Omental fat pad (tissue), 4 donors: ENCODE results near the gene STAT1. TPM values are rescaled to one million over a fixed set of nuclear protein-coding genes. Genes with fewer than 3 reads are reported as not detected.

ENCODE experiments used
- ATAC-seq: fragments of 150-250 bp; one replicate; pipeline ENCODE4 v1.9.1; 2016; ENCODE audit warnings: mild to moderate bottlenecking, moderate library complexity; ENCODE audit not compliant: low FRiP score
- DNase-seq: peaks from one replicate; pipeline ENCODE4 v3.0.0-alpha.2; 2019; ENCODE audit warnings: low spot score
- total RNA-seq, 4 donors: library from RNA; depleted of rRNA; stranded (reverse); fragments of >200 nt; gene quantifications; one replicate each; pipeline ENCODE4 v1.1.0, GENCODE V29; 2016
- TF ChIP-seq, protein P1 (sequence below), 3 donors: fragments of 450-650 bp; IDR thresholded peaks; one replicate each; pipeline ENCODE4 v1.5.1; 2016 to 2017; ENCODE audit warnings: antibody characterized with exemption in 3 of 3, mild to moderate bottlenecking in 3 of 3, moderate library complexity in 2 of 3

STAT1 gene
- total RNA-seq, 4 donors from 2014 or later = 63.5 to 161 (median 95.1) TPM

DNA sequence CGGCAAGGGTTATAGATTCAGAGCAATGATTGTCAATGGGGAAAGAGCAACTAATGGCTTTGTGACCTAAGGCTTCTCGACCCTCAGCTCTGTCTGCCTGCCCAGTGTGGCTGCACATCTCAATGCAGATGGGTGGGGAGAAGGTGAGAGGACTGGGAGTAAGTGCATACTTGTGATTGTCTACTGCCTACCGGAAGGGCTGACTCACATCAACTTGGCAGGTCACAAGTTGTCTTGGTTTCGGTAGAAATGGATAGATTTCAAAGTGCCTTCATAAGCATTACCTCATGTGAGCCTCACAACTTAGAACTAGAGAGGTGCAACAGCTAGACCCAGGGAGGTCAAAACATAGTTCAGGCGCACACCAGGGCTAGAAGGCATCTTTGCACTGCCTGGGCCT, 29.4 kb downstream of the STAT1 start:
- DNase-seq (no peak), ATAC-seq (peak; percentile 45)
- TF ChIP-seq, protein P1, sequence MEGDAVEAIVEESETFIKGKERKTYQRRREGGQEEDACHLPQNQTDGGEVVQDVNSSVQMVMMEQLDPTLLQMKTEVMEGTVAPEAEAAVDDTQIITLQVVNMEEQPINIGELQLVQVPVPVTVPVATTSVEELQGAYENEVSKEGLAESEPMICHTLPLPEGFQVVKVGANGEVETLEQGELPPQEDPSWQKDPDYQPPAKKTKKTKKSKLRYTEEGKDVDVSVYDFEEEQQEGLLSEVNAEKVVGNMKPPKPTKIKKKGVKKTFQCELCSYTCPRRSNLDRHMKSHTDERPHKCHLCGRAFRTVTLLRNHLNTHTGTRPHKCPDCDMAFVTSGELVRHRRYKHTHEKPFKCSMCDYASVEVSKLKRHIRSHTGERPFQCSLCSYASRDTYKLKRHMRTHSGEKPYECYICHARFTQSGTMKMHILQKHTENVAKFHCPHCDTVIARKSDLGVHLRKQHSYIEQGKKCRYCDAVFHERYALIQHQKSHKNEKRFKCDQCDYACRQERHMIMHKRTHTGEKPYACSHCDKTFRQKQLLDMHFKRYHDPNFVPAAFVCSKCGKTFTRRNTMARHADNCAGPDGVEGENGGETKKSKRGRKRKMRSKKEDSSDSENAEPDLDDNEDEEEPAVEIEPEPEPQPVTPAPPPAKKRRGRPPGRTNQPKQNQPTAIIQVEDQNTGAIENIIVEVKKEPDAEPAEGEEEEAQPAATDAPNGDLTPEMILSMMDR (IDR thresholded peaks at IDR 0.05) = no peak

DNA sequence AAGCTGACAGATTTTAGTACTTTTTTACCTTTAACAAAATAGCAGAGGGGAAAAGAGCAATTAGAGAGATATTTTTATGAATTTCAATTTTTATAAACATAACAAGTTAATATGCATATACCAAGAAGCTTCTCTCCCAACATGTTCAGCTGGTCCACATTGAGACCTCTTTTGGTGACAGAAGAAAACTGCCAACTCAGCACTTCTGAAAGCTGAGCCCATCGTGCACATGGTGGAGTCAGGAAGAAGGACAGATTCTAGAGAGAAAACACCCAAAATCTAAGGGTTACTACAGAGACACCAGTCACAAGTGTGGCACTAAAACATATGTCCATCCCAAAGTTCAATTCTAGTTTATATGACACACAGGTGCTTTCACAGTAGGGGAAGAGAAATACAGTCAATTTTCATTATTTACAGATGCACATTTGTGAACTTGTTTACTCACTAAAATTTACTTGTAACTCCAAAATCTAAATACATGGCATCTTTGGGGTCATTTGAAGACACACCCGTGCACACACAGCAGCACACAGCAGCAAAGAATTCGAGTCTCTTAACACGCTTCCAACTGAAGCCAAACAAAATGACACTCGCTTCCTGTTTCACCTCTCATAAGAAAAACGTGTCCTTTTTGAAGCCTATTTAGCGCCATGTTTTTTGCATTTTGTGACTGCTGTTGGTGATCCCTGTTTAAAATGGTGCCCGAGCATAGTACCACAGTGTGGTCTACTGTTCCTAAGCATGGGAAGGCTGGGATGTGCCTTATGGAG, 31.5 kb downstream of the STAT1 start:
- TF ChIP-seq, protein P1 (IDR thresholded peaks at IDR 0.05) = no peak
- ATAC-seq (no peak), DNase-seq (no peak)

DNA sequence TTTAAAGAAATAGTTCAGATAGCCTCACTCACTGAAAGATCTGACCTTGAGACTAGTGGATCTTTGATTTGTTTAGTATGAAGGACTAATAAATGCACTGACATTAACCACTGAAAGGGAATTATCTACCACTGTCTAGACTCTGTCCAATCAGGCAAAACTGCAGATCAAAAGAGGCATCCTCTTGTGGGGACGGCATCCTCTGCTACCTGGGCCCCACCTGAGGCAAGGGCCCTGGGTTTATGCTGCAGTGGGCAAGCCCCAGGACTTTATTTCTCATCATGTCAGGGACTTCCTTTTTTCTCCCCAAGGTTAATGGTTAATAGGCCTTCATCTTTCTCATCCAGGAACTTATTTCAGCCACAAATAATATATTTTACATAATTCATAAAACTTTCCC, 32.2 kb downstream of the STAT1 start:
- TF ChIP-seq, protein P1 (IDR thresholded peaks at IDR 0.05) = no peak
- ATAC-seq = no peak

DNA sequence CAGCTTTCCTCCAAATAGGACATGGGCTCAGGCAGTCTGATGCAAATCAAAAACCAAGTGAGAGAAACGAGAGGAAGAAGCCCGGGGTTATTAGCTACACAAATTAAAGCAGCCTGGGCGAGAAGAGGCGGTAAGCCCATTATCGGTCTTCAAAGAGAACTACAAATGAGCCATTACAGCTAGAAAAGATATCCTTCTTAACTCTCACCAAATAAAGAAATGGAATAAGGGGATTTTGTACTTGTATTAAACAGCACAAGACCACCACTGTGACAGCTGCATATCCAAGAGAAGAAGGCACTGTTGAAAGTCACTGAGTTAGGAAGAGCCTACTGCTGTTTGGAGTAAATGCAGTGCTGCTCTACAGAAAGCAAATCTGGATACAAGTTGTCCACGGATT, 32.6 kb downstream of the STAT1 start:
- DNase-seq (no peak), ATAC-seq (no peak)
- TF ChIP-seq, protein P1 (IDR thresholded peaks at IDR 0.05) = no peak

More for the DNA sequence above, 32.2 kb downstream of the STAT1 start:
- DNase-seq = no peak

DNA sequence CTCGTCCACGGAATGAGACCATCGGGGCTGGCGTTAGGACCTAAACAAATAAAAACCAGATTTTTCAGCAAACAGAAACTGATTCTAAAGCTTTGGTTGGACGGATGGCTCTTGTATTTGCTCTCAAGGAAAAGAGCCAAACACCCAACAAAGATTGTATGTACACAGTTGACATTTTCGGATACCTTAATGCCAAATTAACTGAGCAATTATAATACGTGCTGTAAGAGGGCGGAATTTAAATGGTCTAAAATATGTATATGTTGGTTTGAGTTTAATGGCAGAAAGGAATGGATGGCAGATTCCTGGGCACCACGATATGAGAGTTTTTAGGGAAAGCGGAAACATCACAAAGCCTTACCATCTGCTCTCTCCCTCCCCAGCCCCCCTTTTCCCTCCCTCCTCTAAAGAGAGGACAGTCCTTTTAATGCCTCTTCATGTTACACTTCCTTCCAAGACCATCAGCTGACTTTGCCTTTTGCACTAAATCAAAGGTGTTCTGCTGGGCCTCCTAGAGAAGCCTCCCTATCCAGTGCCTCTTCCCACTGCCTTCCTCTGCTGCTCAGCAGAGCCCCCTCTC, 33.3 kb downstream of the STAT1 start:
- DNase-seq = no peak
- ATAC-seq = no peak
- TF ChIP-seq, protein P1 (IDR thresholded peaks at IDR 0.05) = no peak

DNA sequence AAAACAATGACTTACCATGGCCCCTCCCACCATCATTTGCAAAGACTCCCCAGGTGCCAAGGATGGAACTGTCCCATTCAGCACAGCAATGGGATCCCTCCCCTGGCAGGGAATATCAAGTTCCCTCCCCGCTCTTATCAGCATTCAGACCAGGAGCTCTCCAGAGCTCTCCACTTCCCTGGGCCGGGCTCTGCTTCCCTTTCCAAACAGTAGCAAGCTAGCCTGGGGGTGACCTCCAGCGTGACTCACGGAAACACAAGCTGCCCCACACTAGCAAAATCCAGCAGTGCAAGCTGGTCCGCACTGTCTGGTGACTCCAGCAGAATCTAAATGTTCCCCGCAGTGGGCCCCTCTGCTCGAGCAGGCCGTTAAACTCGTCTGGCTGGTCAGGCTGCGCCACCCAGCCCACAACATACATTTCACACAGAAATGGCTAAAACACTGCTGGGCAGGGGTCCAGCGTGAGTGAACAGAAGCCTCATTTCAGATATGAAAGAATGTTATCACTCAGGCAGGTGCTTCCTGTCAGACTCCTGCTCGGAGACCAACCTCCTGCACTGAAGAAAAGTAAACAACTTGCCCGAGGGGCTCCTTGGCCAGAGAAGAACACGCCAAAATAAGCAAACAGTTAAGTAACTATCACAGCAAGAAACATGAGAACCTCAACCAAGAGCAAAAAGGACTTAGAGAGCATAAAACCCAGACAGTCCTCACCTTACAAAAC, 33.9 kb downstream of the STAT1 start:
- TF ChIP-seq, protein P1 (IDR thresholded peaks at IDR 0.05) = no peak
- ATAC-seq (peak; percentile 45), DNase-seq (no peak)
